HepG2 (cell line): ENCODE measurements around the gene SEL1L2. TPM values are rescaled to one million over a fixed set of nuclear protein-coding genes. Genes with fewer than 3 reads are reported as not detected.

Experiments
- ATAC-seq: fragments of 200-7000 bp; cut with Tn5 transposase; 3 replicates; pipeline ENCODE4 v1.9.1; 2020; ENCODE audit warnings: mild to moderate bottlenecking, moderate library complexity
- BruUV-seq: library from RNA; stranded (reverse); fragments of 400-500 nt; replicated peaks from 2 replicates; lab custom pipeline; 2021; lab: Mats Ljungman, UMichigan
- CTCF ChIA-PET: fragments of 300-600 bp; formaldehyde crosslinking; extraction: SDS; loops from one replicate; lab custom pipeline; 2021; ENCODE audit warnings: low total read pairs, inconsistent platforms, low intra/inter-chr PET ratio; lab: Yijun Ruan, JAX
- POLR2A ChIA-PET: fragments of 350-600 bp; sonication (Branson Sonifier 250); formaldehyde crosslinking; loops from one replicate; lab custom pipeline; 2020; ENCODE audit warnings: antibody characterized with exemption, inconsistent platforms; lab: Yijun Ruan, JAX
- DNase-seq: peaks from one replicate; pipeline ENCODE4 v3.0.0-alpha.2; 2015; ENCODE audit warnings: low spot score
- FAIRE-seq: peaks from 3 replicates; lab custom pipeline; 2011; peaks lifted over from hg19 to GRCh38; lab: Jason Lieb, UNC
- H2AFZ ChIP-seq: one replicate; pipeline ENCODE4 v1.6.1; 2011; ENCODE audit warnings: low read length, inconsistent platforms
- H3K27ac ChIP-seq: fragments of 300-600 bp; 3 replicates; pipeline ENCODE4 v1.8.0; 2011; ENCODE audit warnings: mixed run types, mild to moderate bottlenecking, mixed read lengths, low read length, inconsistent platforms; ENCODE audit not compliant: insufficient read depth; ENCODE audit errors: extremely low read length
- H3K27me3 ChIP-seq, 2 experiments: fragments of 200-600 bp in 1 of 2; 2 replicates in 1 of 2; 3 replicates in 1 of 2; pipeline versions ENCODE4 v1.6.0 to v1.8.0; 2011; ENCODE audit warnings: low read length in 2 of 2, mild to moderate bottlenecking in 2 of 2, moderate library complexity in 2 of 2, inconsistent platforms in 1 of 2; ENCODE audit not compliant: insufficient read depth in 2 of 2, control insufficient read depth in 1 of 2
- H3K36me3 ChIP-seq, 2 experiments: fragments of 200-600 bp in 1 of 2; replicated peaks in 1 of 2; 2 replicates in 1 of 2; 3 replicates in 1 of 2; pipeline versions ENCODE4 v1.5.1 to v1.8.0; 2011; ENCODE audit warnings: low read length in 2 of 2, inconsistent platforms in 1 of 2; ENCODE audit not compliant: insufficient read depth in 2 of 2, control insufficient read depth in 1 of 2
- H3K4me1 ChIP-seq: 2 replicates; pipeline ENCODE4 v1.5.1; 2012; ENCODE audit warnings: low read length, inconsistent platforms; ENCODE audit not compliant: insufficient read depth
- H3K4me2 ChIP-seq: 2 replicates; pipeline ENCODE4 v1.6.0; 2011; ENCODE audit warnings: low read depth, low read length, inconsistent platforms
- H3K4me3 ChIP-seq, 3 experiments: fragments of 200-600 bp in 1 of 3; sonication (generic), shearing (Covaris generic) in 1 of 3; replicated peaks in 1 of 3; 2 replicates each; pipeline ENCODE4 v1.5.1; 2011 to 2016; ENCODE audit warnings: low read length in 3 of 3, inconsistent platforms in 2 of 3, low read depth in 2 of 3, mild to moderate bottlenecking in 2 of 3, control low read depth in 1 of 3, mixed read lengths in 1 of 3; ENCODE audit not compliant: insufficient read depth in 1 of 3
- H3K79me2 ChIP-seq: one replicate; pipeline ENCODE4 v1.6.1; 2011; ENCODE audit warnings: low read length, inconsistent platforms; ENCODE audit not compliant: insufficient read depth
- H3K9ac ChIP-seq: 2 replicates; pipeline ENCODE4 v1.6.0; 2011; ENCODE audit warnings: mild to moderate bottlenecking, low read depth, low read length, inconsistent platforms; ENCODE audit not compliant: insufficient read depth
- H3K9me3 ChIP-seq: 2 replicates; pipeline ENCODE4 v1.5.1; 2012; ENCODE audit warnings: mild to moderate bottlenecking, low read length
- H4K20me1 ChIP-seq: 2 replicates; pipeline ENCODE4 v1.6.0; 2011; ENCODE audit warnings: inconsistent platforms, mild to moderate bottlenecking, low read length, moderate library complexity; ENCODE audit not compliant: insufficient read depth
- CC2D1A ChIP-seq: sonication (generic); formaldehyde crosslinking; IDR thresholded peaks from 2 replicates; pipeline ENCODE4 v1.8.1; 2023; ENCODE audit warnings: mild to moderate bottlenecking, missing genetic modification reagents
- HNRNPL ChIP-seq: fragments of 200-400 bp; formaldehyde crosslinking; IDR thresholded peaks from 2 replicates; pipeline ENCODE4 v1.6.1; 2017; ENCODE audit warnings: mild to moderate bottlenecking, low read depth, low read length
- MAFK ChIP-seq, 2 experiments: IDR thresholded peaks in 1 of 2; conservative IDR thresholded peaks in 1 of 2; 2 replicates each; pipeline ENCODE4 v1.6.1; 2011; ENCODE audit warnings: improper control_type of control experiment in 2 of 2, low read length in 2 of 2
- POLR2A ChIP-seq, 2 experiments: IDR thresholded peaks; 2 replicates each; pipeline ENCODE4 v1.6.1; 2011; ENCODE audit warnings: low read depth in 2 of 2, low read length in 2 of 2, mild to moderate bottlenecking in 1 of 2, moderate library complexity in 1 of 2; ENCODE audit not compliant: insufficient read depth in 1 of 2
- POLR2G ChIP-seq: fragments of 200-400 bp; formaldehyde crosslinking; IDR thresholded peaks from 2 replicates; pipeline ENCODE4 v1.6.1; 2018; ENCODE audit warnings: mild to moderate bottlenecking, low read depth, low read length, moderate library complexity
- RORA ChIP-seq: sonication (generic); formaldehyde crosslinking; IDR thresholded peaks from 2 replicates; pipeline ENCODE4 v1.5.0; 2020; ENCODE audit warnings: mild to moderate bottlenecking, missing genetic modification reagents, moderate library complexity
- TBL1XR1 ChIP-seq: fragments of 150-350 bp; IDR thresholded peaks from 2 replicates; pipeline ENCODE4 v1.6.1; 2014; ENCODE audit warnings: borderline replicate concordance, low read length; ENCODE audit not compliant: partially characterized antibody
- ZMYM4 ChIP-seq: sonication (generic); formaldehyde crosslinking; IDR thresholded peaks from 2 replicates; pipeline ENCODE4 v1.8.1; 2023; ENCODE audit warnings: mild to moderate bottlenecking, missing genetic modification reagents
- ZNF20 ChIP-seq: sonication (generic); formaldehyde crosslinking; IDR thresholded peaks from 2 replicates; pipeline ENCODE4 v1.4.0; 2020; ENCODE audit warnings: mild to moderate bottlenecking, moderate library complexity, missing genetic modification reagents
- ZNF572 ChIP-seq: sonication (generic); formaldehyde crosslinking; IDR thresholded peaks from 2 replicates; pipeline ENCODE4 v1.5.1; 2020; ENCODE audit warnings: mild to moderate bottlenecking, missing genetic modification reagents
- ZNF629 ChIP-seq: sonication (generic); formaldehyde crosslinking; conservative IDR thresholded peaks from 2 replicates; pipeline ENCODE4 v1.5.0; 2020; ENCODE audit warnings: missing genetic modification reagents
- ZNF768 ChIP-seq: sonication (generic); formaldehyde crosslinking; IDR thresholded peaks from 2 replicates; pipeline ENCODE4 v1.4.0; 2020; ENCODE audit warnings: missing genetic modification reagents
- WGBS: methylation state at CpG from one replicate; pipeline ENCODE4 v1.1.6; 2017; ENCODE audit warnings: low lambda C conversion rate; 5-methylcytosine and 5-hydroxymethylcytosine counted together
- in situ Hi-C: cut with HindIII; loops from 2 replicates; pipeline ENCODE4 v1.10.0; 2017; ENCODE audit warnings: low pct_unique_long_range_greater_than_20kb; ENCODE audit not compliant: extremely low pct_ligation_motif_present
- intact Hi-C: fragments of 100-400 bp; cut with micrococcal nuclease; formaldehyde crosslinking; loops from one replicate; pipeline ENCODE4 v1.10.0; 2022; ENCODE audit not compliant: unreplicated experiment
- polyA plus RNA-seq, 8 experiments: library from polyadenylated mRNA; depleted of rRNA in 3 of 8; stranded (reverse) in 7 of 8; unstranded in 1 of 8; fragments of >200 nt; fragmentation: Illumina TruSeq in 4 of 8; extraction: Trizol in 4 of 8; gene quantifications; 2 replicates each; pipeline versions ENCODE4 v1.2.1 to v1.2.3, GENCODE V29; 2011 to 2016; ENCODE audit warnings: low read depth in 4 of 8, missing spikeins in 1 of 8, mixed read lengths in 1 of 8; ENCODE audit not compliant: insufficient read depth in 1 of 8
- total RNA-seq, 5 experiments: library from RNA; depleted of rRNA; stranded (reverse); fragments of >200 nt; fragmentation: Illumina TruSeq; extraction: Trizol; gene quantifications; 2 replicates each; pipeline ENCODE4 v1.2.3, GENCODE V29; 2016; ENCODE audit warnings: low read depth in 1 of 5
- TF ChIP-seq, protein P1 (sequence below): sonication (generic); formaldehyde crosslinking; IDR thresholded peaks from 2 replicates; pipeline ENCODE4 v1.4.0; 2020; ENCODE audit warnings: missing genetic modification reagents, borderline replicate concordance
- TF ChIP-seq, protein P2 (sequence below): sonication (generic); formaldehyde crosslinking; IDR thresholded peaks from 2 replicates; pipeline ENCODE4 v1.5.1; 2020; ENCODE audit warnings: mild to moderate bottlenecking, moderate library complexity, missing genetic modification reagents

Gene SEL1L2
- total and polyA plus RNA-seq, 2 of the 13 experiments (the other 11 are each of a cell fraction or from before 2014, with no cell fraction given), result not detected

DNA sequence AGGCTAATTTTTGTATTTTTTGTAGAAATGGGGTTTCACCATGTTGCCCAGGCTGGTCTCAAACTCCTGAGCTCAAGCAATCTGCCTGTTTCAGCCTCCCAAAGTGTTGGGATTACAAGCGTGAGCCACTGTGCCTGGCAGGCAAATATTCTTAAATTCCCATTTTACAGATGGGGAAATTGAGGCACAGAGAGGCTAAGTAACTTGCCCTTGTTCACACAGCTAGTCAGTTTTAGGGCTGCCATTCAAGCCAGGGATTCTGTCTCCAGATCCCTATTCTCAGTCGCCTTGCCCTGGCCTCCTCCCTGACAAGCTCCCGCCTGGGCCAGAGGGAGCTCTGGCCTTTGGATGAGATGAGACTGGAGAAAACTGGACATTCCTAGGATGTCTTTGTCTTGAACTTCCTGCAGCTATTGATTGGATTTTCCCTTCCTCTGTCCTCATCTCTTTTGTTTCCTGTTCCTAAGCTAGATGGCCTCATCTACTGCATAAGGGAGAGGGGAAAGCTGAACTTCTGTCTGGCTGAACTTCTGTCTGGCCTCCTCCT lies 115.1 kb downstream of the SEL1L2 start:
- Histone ChIP-seq H3K9ac (no peak overlapping the region), H3K27me3 (no peaks in the 10 kb centered on the region; a peak in 1 of 5 replicates), H3K27ac (no peak overlapping the region), H3K4me2 (no peak overlapping the region), H3K79me2 (no peaks in the 10 kb centered on the region), H4K20me1 (no peaks in the 10 kb centered on the region), H2AFZ (no peak overlapping the region), H3K36me3 (no peaks in the 10 kb centered on the region), H3K9me3 (no peaks in the 10 kb centered on the region), H3K4me3 (no peak overlapping the region), H3K4me1 (0 out of 2 replicates have a peak, but pooled peaks cover 4% of the 10 kb centered on the region)
- TF ChIP-seq ZNF768 (CRISPR knock-in tag) (0 out of 2 replicates have a peak, but pooled peaks have one; percentile 23), ZNF629 (CRISPR knock-in tag) (peak; percentile 67), POLR2G (no peak)
- intact Hi-C loops, result no loop called here
- peak; percentile 34 for ATAC-seq
- 32% methylated on average over 3 of the region's 3 CpGs for WGBS
- in situ Hi-C loops, result no loop called here
- ChIA-PET POLR2A (no interaction called here), CTCF (no interaction called here)
- no peak for DNase-seq
- no TSS peak for BruUV-seq
- no peak for FAIRE-seq

GRCh38 chr20:13874394-13875157 lies 115.8 kb downstream of the SEL1L2 start:
- H3K4me2 ChIP-seq, result no peak overlapping the region
- ChIA-PET CTCF (no interaction called here), POLR2A (no interaction called here)
- H3K4me3 ChIP-seq, result no peak overlapping the region
- no peak overlapping the region for H3K9ac ChIP-seq
- intact Hi-C loops (no loop called here), in situ Hi-C loops (no loop called here)
- no peaks in the 10 kb centered on the region for H3K9me3 ChIP-seq
- no peaks in the 10 kb centered on the region for H4K20me1 ChIP-seq
- H3K27ac ChIP-seq, result no peak overlapping the region
- H3K36me3 ChIP-seq, result no peaks in the 10 kb centered on the region
- FAIRE-seq (no peak), ATAC-seq (no peak), DNase-seq (no peak)
- no peaks in the 10 kb centered on the region for H3K79me2 ChIP-seq
- no peak overlapping the region for H2AFZ ChIP-seq
- BruUV-seq, result no TSS peak
- 0 out of 2 replicates have a peak, but pooled peaks cover 4% of the 10 kb centered on the region for H3K4me1 ChIP-seq
- WGBS, result 32% methylated on average over 10 of the region's 10 CpGs
- no peaks in the 10 kb centered on the region; a peak in 1 of 5 replicates for H3K27me3 ChIP-seq
- TF ChIP-seq TBL1XR1, result no peak
- TF ChIP-seq ZMYM4 (CRISPR knock-in tag), result no peak
- no peak for TF ChIP-seq ZNF572 (CRISPR knock-in tag)
- no peak for TF ChIP-seq POLR2A (IDR thresholded peaks at IDR 0.05; ENCODE audit: insufficient read depth in 1 of 2, low read depth in 2 of 2, low read length in 2 of 2)
- no peak for TF ChIP-seq CC2D1A (CRISPR knock-in tag)
- TF ChIP-seq, protein P1, sequence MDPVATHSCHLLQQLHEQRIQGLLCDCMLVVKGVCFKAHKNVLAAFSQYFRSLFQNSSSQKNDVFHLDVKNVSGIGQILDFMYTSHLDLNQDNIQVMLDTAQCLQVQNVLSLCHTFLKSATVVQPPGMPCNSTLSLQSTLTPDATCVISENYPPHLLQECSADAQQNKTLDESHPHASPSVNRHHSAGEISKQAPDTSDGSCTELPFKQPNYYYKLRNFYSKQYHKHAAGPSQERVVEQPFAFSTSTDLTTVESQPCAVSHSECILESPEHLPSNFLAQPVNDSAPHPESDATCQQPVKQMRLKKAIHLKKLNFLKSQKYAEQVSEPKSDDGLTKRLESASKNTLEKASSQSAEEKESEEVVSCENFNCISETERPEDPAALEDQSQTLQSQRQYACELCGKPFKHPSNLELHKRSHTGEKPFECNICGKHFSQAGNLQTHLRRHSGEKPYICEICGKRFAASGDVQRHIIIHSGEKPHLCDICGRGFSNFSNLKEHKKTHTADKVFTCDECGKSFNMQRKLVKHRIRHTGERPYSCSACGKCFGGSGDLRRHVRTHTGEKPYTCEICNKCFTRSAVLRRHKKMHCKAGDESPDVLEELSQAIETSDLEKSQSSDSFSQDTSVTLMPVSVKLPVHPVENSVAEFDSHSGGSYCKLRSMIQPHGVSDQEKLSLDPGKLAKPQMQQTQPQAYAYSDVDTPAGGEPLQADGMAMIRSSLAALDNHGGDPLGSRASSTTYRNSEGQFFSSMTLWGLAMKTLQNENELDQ, result no peak
- TF ChIP-seq, protein P2, sequence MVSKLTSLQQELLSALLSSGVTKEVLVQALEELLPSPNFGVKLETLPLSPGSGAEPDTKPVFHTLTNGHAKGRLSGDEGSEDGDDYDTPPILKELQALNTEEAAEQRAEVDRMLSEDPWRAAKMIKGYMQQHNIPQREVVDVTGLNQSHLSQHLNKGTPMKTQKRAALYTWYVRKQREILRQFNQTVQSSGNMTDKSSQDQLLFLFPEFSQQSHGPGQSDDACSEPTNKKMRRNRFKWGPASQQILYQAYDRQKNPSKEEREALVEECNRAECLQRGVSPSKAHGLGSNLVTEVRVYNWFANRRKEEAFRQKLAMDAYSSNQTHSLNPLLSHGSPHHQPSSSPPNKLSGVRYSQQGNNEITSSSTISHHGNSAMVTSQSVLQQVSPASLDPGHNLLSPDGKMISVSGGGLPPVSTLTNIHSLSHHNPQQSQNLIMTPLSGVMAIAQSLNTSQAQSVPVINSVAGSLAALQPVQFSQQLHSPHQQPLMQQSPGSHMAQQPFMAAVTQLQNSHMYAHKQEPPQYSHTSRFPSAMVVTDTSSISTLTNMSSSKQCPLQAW (CRISPR knock-in tag), result no peak
- TF ChIP-seq RORA, result no peak
- no peak for TF ChIP-seq HNRNPL
- TF ChIP-seq ZNF20 (CRISPR knock-in tag), result no peak
- no peak for TF ChIP-seq MAFK (conservative IDR thresholded peaks at IDR 0.05 in 1 of 2, IDR thresholded peaks at IDR 0.05 in 1 of 2; ENCODE audit: low read length in 2 of 2)
